ENCODE data around the gene SETBP1. TPM values are rescaled to one million over a fixed set of nuclear protein-coding genes. Genes with fewer than 3 reads are reported as not detected.

The SETBP1 gene
- polyA plus RNA-seq, 2 donors = 1.5 to 1.6 TPM

- 35 to 39% methylated on average over 5 of the region's 5 CpGs for WGBS, 2 donors
- peaks cover 0 to 4% of the 10 kb centered on the region in 2 donors for H3K4me1 ChIP-seq (ENCODE audit: control insufficient read depth in 2 of 2, insufficient read depth in 2 of 2, low read length in 1 of 2)
- no peak overlapping the region for H3K4me3 ChIP-seq (ENCODE audit: low read depth in 1 of 2, low read length in 2 of 2)
Measured at GRCh38 chr18:44725300-44726058, 44.8 kb downstream of the SETBP1 start.

DNA sequence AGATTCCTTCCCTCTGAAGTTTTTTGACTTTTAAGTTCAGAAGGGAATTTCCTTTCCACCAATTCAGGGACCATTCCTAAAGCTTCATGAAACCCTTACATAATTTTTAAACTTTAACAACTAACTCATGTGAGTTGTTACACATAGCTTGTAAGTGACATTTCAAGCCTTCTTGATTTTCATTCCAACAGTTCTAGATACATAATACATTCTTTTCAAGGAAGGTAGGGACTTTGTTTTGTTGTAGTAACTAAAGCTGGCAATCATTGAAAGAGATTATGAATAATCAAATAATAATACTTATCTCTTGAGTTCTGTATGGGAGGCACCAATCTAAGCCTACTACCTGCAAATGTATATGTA is 45.4 kb downstream of the SETBP1 start:
- peaks cover 0 to 4% of the 10 kb centered on the region in 2 donors for H3K4me1 ChIP-seq (ENCODE audit: control insufficient read depth in 2 of 2, insufficient read depth in 2 of 2, low read length in 1 of 2)
- H3K9me3 ChIP-seq (ENCODE audit: control insufficient read depth in 2 of 2, insufficient read depth in 1 of 2, low read depth in 1 of 2, low read length in 1 of 2) = no peaks in the 10 kb centered on the region
- H3K27me3 ChIP-seq (ENCODE audit: control insufficient read depth in 1 of 2, insufficient read depth in 2 of 2, low read length in 2 of 2) = no peaks in the 10 kb centered on the region
- no peaks in the 10 kb centered on the region for H3K36me3 ChIP-seq (ENCODE audit: control insufficient read depth in 2 of 2, insufficient read depth in 2 of 2, low read length in 1 of 2)
- H3K4me3 ChIP-seq (ENCODE audit: low read depth in 1 of 2, low read length in 2 of 2) = no peak overlapping the region
- peak overlapping the region in 1 of 2 donors; percentile 68 for H3K27ac ChIP-seq (ENCODE audit: low read depth in 2 of 2, low read length in 1 of 2)

More at GRCh38 chr18:44725300-44726058, 44.8 kb downstream of the SETBP1 start:
- Histone ChIP-seq H3K36me3 (ENCODE audit: control insufficient read depth in 2 of 2, insufficient read depth in 2 of 2, low read length in 1 of 2) (no peaks in the 10 kb centered on the region), H3K27ac (ENCODE audit: low read depth in 2 of 2, low read length in 1 of 2) (peak overlapping the region; percentile 66 to 68), H3K27me3 (ENCODE audit: control insufficient read depth in 1 of 2, insufficient read depth in 2 of 2, low read length in 2 of 2) (no peaks in the 10 kb centered on the region), H3K9me3 (ENCODE audit: control insufficient read depth in 2 of 2, insufficient read depth in 1 of 2, low read depth in 1 of 2, low read length in 1 of 2) (no peaks in the 10 kb centered on the region)

- no peak overlapping the region for H3K4me3 ChIP-seq (ENCODE audit: low read depth in 1 of 2, low read length in 2 of 2)
- no peak overlapping the region for H3K27ac ChIP-seq (ENCODE audit: low read depth in 2 of 2, low read length in 1 of 2)
- H3K27me3 ChIP-seq (ENCODE audit: control insufficient read depth in 1 of 2, insufficient read depth in 2 of 2, low read length in 2 of 2) = no peaks in the 10 kb centered on the region
- 93 to 95% methylated on average over 4 of the region's 4 CpGs for WGBS, 2 donors
- H3K4me1 ChIP-seq (ENCODE audit: control insufficient read depth in 2 of 2, insufficient read depth in 2 of 2, low read length in 1 of 2) = peaks cover 2 to 4% of the 10 kb centered on the region in 2 donors
- H3K36me3 ChIP-seq (ENCODE audit: control insufficient read depth in 2 of 2, insufficient read depth in 2 of 2, low read length in 1 of 2) = no peaks in the 10 kb centered on the region
- no peaks in the 10 kb centered on the region for H3K9me3 ChIP-seq (ENCODE audit: control insufficient read depth in 2 of 2, insufficient read depth in 1 of 2, low read depth in 1 of 2, low read length in 1 of 2)
Measured at GRCh38 chr18:44727291-44727690, 46.6 kb downstream of the SETBP1 start.

GRCh38 chr18:44729631-44730101 is 49.0 kb downstream of the SETBP1 start:
- Histone ChIP-seq H3K9me3 (ENCODE audit: control insufficient read depth in 2 of 2, insufficient read depth in 1 of 2, low read depth in 1 of 2, low read length in 1 of 2) (no peaks in the 10 kb centered on the region), H3K27me3 (ENCODE audit: control insufficient read depth in 1 of 2, insufficient read depth in 2 of 2, low read length in 2 of 2) (no peaks in the 10 kb centered on the region), H3K36me3 (ENCODE audit: control insufficient read depth in 2 of 2, insufficient read depth in 2 of 2, low read length in 1 of 2) (no peaks in the 10 kb centered on the region), H3K4me3 (ENCODE audit: low read depth in 1 of 2, low read length in 2 of 2) (no peak overlapping the region), H3K4me1 (ENCODE audit: control insufficient read depth in 2 of 2, insufficient read depth in 2 of 2, low read length in 1 of 2) (peaks cover 2% of the 10 kb centered on the region in 2 donors), H3K27ac (ENCODE audit: low read depth in 2 of 2, low read length in 1 of 2) (no peak overlapping the region)
- 60 to 66% methylated on average over 5 of the region's 5 CpGs for WGBS, 2 donors

- Histone ChIP-seq H3K36me3 (ENCODE audit: control insufficient read depth in 2 of 2, insufficient read depth in 2 of 2, low read length in 1 of 2) (no peaks in the 10 kb centered on the region), H3K4me3 (ENCODE audit: low read depth in 1 of 2, low read length in 2 of 2) (no peak overlapping the region), H3K27me3 (ENCODE audit: control insufficient read depth in 1 of 2, insufficient read depth in 2 of 2, low read length in 2 of 2) (no peaks in the 10 kb centered on the region), H3K27ac (ENCODE audit: low read depth in 2 of 2, low read length in 1 of 2) (no peak overlapping the region), H3K9me3 (ENCODE audit: control insufficient read depth in 2 of 2, insufficient read depth in 1 of 2, low read depth in 1 of 2, low read length in 1 of 2) (no peaks in the 10 kb centered on the region), H3K4me1 (ENCODE audit: control insufficient read depth in 2 of 2, insufficient read depth in 2 of 2, low read length in 1 of 2) (peaks cover 0 to 2% of the 10 kb centered on the region in 2 donors)
- 94 to 95% methylated on average over 7 of the region's 7 CpGs for WGBS, 2 donors
Measured at GRCh38 chr18:44730803-44731529, 50.3 kb downstream of the SETBP1 start.

- peaks cover 0 to 2% of the 10 kb centered on the region in 2 donors for H3K4me1 ChIP-seq (ENCODE audit: control insufficient read depth in 2 of 2, insufficient read depth in 2 of 2, low read length in 1 of 2)
Measured at GRCh38 chr18:44731530-44732237, 51.0 kb downstream of the SETBP1 start.

GRCh38 chr18:44732238-44732563 is 51.5 kb downstream of the SETBP1 start:
- H3K27me3 ChIP-seq (ENCODE audit: control insufficient read depth in 1 of 2, insufficient read depth in 2 of 2, low read length in 2 of 2) = no peaks in the 10 kb centered on the region
- WGBS, 2 donors = 55 to 76% methylated on average over 9 of the region's 9 CpGs
- H3K4me3 ChIP-seq (ENCODE audit: low read depth in 1 of 2, low read length in 2 of 2) = no peak overlapping the region
- H3K27ac ChIP-seq (ENCODE audit: low read depth in 2 of 2, low read length in 1 of 2) = no peak overlapping the region
- H3K9me3 ChIP-seq (ENCODE audit: control insufficient read depth in 2 of 2, insufficient read depth in 1 of 2, low read depth in 1 of 2, low read length in 1 of 2) = no peaks in the 10 kb centered on the region
- H3K36me3 ChIP-seq (ENCODE audit: control insufficient read depth in 2 of 2, insufficient read depth in 2 of 2, low read length in 1 of 2) = no peaks in the 10 kb centered on the region
- peaks cover 0 to 2% of the 10 kb centered on the region in 2 donors for H3K4me1 ChIP-seq (ENCODE audit: control insufficient read depth in 2 of 2, insufficient read depth in 2 of 2, low read length in 1 of 2)

More at GRCh38 chr18:44731530-44732237, 51.0 kb downstream of the SETBP1 start:
- H3K27ac ChIP-seq (ENCODE audit: low read depth in 2 of 2, low read length in 1 of 2) = no peak overlapping the region
- no peaks in the 10 kb centered on the region for H3K9me3 ChIP-seq (ENCODE audit: control insufficient read depth in 2 of 2, insufficient read depth in 1 of 2, low read depth in 1 of 2, low read length in 1 of 2)
- no peaks in the 10 kb centered on the region for H3K36me3 ChIP-seq (ENCODE audit: control insufficient read depth in 2 of 2, insufficient read depth in 2 of 2, low read length in 1 of 2)
- H3K27me3 ChIP-seq (ENCODE audit: control insufficient read depth in 1 of 2, insufficient read depth in 2 of 2, low read length in 2 of 2) = no peaks in the 10 kb centered on the region
- no peak overlapping the region for H3K4me3 ChIP-seq (ENCODE audit: low read depth in 1 of 2, low read length in 2 of 2)
- 66 to 68% methylated on average over 9 of the region's 9 CpGs for WGBS, 2 donors

- H3K27me3 ChIP-seq (ENCODE audit: control insufficient read depth in 1 of 2, insufficient read depth in 2 of 2, low read length in 2 of 2) = no peaks in the 10 kb centered on the region
- H3K36me3 ChIP-seq (ENCODE audit: control insufficient read depth in 2 of 2, insufficient read depth in 2 of 2, low read length in 1 of 2) = no peaks in the 10 kb centered on the region
- H3K4me3 ChIP-seq (ENCODE audit: low read depth in 1 of 2, low read length in 2 of 2) = no peak overlapping the region
- H3K4me1 ChIP-seq (ENCODE audit: control insufficient read depth in 2 of 2, insufficient read depth in 2 of 2, low read length in 1 of 2) = peaks cover 0 to 2% of the 10 kb centered on the region in 2 donors
- no peak overlapping the region for H3K27ac ChIP-seq (ENCODE audit: low read depth in 2 of 2, low read length in 1 of 2)
- 81 to 91% methylated on average over 5 of the region's 5 CpGs for WGBS, 2 donors
- H3K9me3 ChIP-seq (ENCODE audit: control insufficient read depth in 2 of 2, insufficient read depth in 1 of 2, low read depth in 1 of 2, low read length in 1 of 2) = no peaks in the 10 kb centered on the region
Measured at GRCh38 chr18:44732599-44732998, 51.9 kb downstream of the SETBP1 start.

DNA sequence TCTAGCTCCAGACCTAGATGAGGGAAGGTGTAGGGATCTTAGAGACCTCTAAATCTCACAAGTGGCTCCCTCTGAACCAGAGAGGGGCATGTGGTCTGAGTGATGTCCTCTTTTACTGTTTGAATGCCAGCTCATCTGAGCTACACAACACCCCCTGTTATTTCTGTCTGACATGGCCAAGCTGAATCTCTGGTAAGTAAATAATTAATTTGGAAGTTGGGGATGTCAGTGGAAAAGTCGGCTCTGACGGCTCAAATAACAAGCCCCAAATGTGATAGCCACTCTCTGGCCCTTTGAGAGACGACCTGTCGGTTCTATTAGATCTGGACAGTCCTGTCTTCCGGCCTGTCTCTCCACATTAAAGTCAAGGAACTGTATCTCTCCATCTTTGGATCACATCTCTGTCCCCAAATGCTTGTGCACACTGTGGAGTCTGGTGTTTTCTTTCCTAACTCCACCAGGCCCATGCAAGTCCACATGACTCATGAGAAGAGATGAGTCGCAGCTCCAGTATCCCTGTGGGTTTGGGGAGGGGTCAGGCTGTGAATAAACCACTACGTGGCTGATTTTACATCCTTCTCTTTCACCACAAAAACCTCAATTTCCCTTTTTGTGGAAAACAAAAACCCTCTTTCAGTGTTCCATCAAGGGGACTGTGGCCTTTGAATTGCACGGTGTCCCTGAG is 52.5 kb downstream of the SETBP1 start:
- no peak overlapping the region for H3K27ac ChIP-seq (ENCODE audit: low read depth in 2 of 2, low read length in 1 of 2)
- no peak overlapping the region for H3K4me3 ChIP-seq (ENCODE audit: low read depth in 1 of 2, low read length in 2 of 2)
- no peaks in the 10 kb centered on the region for H3K27me3 ChIP-seq (ENCODE audit: control insufficient read depth in 1 of 2, insufficient read depth in 2 of 2, low read length in 2 of 2)
- no peaks in the 10 kb centered on the region for H3K36me3 ChIP-seq (ENCODE audit: control insufficient read depth in 2 of 2, insufficient read depth in 2 of 2, low read length in 1 of 2)
- WGBS, 2 donors = 72 to 73% methylated on average over 8 of the region's 8 CpGs
- H3K9me3 ChIP-seq (ENCODE audit: control insufficient read depth in 2 of 2, insufficient read depth in 1 of 2, low read depth in 1 of 2, low read length in 1 of 2) = no peaks in the 10 kb centered on the region
- peaks cover 0 to 2% of the 10 kb centered on the region in 2 donors for H3K4me1 ChIP-seq (ENCODE audit: control insufficient read depth in 2 of 2, insufficient read depth in 2 of 2, low read length in 1 of 2)
